Astrocyte (in vitro differentiated cells and primary cell): ENCODE measurements around the gene FGFR3.

Experiments used
- EZH2 ChIP-seq: IDR thresholded peaks from 2 replicates; pipeline ENCODE4 v1.6.1; 2012; ENCODE audit warnings: mild to moderate bottlenecking, low read length, inconsistent platforms; ENCODE audit not compliant: insufficient read depth
- TF ChIP-seq, protein P1 (sequence below): IDR thresholded peaks from 2 replicates; pipeline ENCODE4 v1.5.1; 2011; ENCODE audit warnings: low read depth, mild to moderate bottlenecking, inconsistent platforms, low read length, moderate library complexity; ENCODE audit not compliant: insufficient read depth

DNA sequence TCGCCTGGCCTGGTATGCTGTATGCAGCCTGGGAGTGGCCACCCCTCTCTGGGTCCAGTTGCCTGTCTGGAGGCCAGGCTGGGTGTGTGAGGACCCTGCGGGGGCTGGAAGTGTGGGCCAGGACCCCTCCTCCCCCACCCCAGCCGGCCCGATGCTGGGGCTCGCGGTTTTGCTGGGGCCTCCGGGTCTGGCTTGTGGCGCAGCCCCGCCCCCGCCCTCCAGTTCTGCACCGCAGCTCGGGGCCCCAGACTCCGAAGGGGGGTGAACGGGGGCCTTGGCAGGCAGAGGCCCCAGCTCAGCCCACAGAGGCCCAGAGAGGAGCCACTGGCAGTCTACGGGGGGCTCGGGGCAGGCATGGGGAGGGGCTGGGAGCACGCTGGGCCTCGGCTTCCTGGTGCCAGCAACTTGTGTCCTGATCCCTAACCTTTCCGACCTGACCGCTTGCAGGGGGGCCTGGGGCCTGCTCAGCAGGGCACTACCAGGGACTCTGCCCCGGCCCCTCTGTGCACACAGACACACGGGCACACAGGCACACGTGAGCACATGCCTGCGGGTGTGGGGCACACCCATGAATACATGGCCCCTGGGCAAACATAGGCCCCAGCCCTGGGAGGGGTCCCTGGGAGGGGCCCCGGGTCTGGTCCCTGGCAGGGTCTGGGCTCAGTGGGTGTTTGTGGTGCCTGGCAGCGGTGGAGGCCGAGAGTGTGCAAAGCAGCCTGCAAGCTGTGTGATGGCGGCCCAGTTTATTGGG, 21.4 kb upstream of the FGFR3 start:
- TF ChIP-seq, protein P1, sequence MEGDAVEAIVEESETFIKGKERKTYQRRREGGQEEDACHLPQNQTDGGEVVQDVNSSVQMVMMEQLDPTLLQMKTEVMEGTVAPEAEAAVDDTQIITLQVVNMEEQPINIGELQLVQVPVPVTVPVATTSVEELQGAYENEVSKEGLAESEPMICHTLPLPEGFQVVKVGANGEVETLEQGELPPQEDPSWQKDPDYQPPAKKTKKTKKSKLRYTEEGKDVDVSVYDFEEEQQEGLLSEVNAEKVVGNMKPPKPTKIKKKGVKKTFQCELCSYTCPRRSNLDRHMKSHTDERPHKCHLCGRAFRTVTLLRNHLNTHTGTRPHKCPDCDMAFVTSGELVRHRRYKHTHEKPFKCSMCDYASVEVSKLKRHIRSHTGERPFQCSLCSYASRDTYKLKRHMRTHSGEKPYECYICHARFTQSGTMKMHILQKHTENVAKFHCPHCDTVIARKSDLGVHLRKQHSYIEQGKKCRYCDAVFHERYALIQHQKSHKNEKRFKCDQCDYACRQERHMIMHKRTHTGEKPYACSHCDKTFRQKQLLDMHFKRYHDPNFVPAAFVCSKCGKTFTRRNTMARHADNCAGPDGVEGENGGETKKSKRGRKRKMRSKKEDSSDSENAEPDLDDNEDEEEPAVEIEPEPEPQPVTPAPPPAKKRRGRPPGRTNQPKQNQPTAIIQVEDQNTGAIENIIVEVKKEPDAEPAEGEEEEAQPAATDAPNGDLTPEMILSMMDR = no peak
- TF ChIP-seq EZH2 = no peak
